NK-92 treated with Interleukin-12 subunit alpha and Interleukin-12 subunit beta, amount 100 ng/mL, for 24 hours (cell line): ENCODE measurements around the gene MSL1.

Experiments used
- DNase-seq: peaks from one replicate; lab custom pipeline; 2025; lab: John Stamatoyannopoulos, UW

The MSL1 gene

GRCh38 chr17:40105861-40106759 lies 15.7 kb upstream of the MSL1 start:
- DNase-seq = no peak

- DNase-seq = no peak
Observed at GRCh38 chr17:40106760-40107521, 14.8 kb upstream of the MSL1 start.

GRCh38 chr17:40107522-40108174 lies 14.1 kb upstream of the MSL1 start:
- DNase-seq = no peak

GRCh38 chr17:40108970-40109824 lies 12.6 kb upstream of the MSL1 start:
- DNase-seq = no peak

- no peak for DNase-seq
Observed at GRCh38 chr17:40110026-40110845, 11.5 kb upstream of the MSL1 start.

- DNase-seq = peak; percentile 66
Observed at GRCh38 chr17:40111221-40112128, 10.3 kb upstream of the MSL1 start.

- DNase-seq = no peak
Observed at GRCh38 chr17:40112191-40112711, 9.5 kb upstream of the MSL1 start.

- no peak for DNase-seq
Observed at GRCh38 chr17:40112718-40113109, 9.1 kb upstream of the MSL1 start.

GRCh38 chr17:40113110-40113906 lies 8.5 kb upstream of the MSL1 start:
- DNase-seq = peak; percentile 88

- DNase-seq = no peak
Observed at GRCh38 chr17:40113907-40114245, 7.9 kb upstream of the MSL1 start.

GRCh38 chr17:40115101-40115436 lies 6.7 kb upstream of the MSL1 start:
- DNase-seq = no peak

GRCh38 chr17:40122136-40122998 lies 596 bp downstream of the MSL1 start:
- peak; percentile 66 for DNase-seq

- DNase-seq = peak; percentile 45
Observed at GRCh38 chr17:40122999-40123810, 1.4 kb downstream of the MSL1 start.

- no peak for DNase-seq
Observed at GRCh38 chr17:40123811-40124114, 2.0 kb downstream of the MSL1 start.

- no peak for DNase-seq
Observed at GRCh38 chr17:40124279-40125141, 2.7 kb downstream of the MSL1 start.

- no peak for DNase-seq
Observed at GRCh38 chr17:40129498-40129897, 7.7 kb downstream of the MSL1 start.
